Osteoblast (primary cell): Measurements from ENCODE around the gene UFD1. TPM values are rescaled to one million over a fixed set of nuclear protein-coding genes. Genes with fewer than 3 reads are reported as not detected.

ENCODE experiments used
- DNase-seq: peaks from one replicate; pipeline ENCODE4 v3.0.0; 2011; ENCODE audit warnings: low spot score, mixed read lengths; ENCODE audit not compliant: insufficient read length; ENCODE audit errors: missing footprints
- H2AFZ ChIP-seq: 2 replicates; pipeline ENCODE4 v1.6.0; 2011; ENCODE audit warnings: mild to moderate bottlenecking, low read length
- H3K27ac ChIP-seq: 2 replicates; pipeline ENCODE4 v1.5.1; 2011; ENCODE audit warnings: mild to moderate bottlenecking, low read depth, low read length, moderate library complexity
- H3K27me3 ChIP-seq: 2 replicates; pipeline ENCODE4 v1.6.0; 2012; ENCODE audit warnings: mild to moderate bottlenecking, control low read depth, inconsistent platforms, low read length, moderate library complexity; ENCODE audit not compliant: insufficient read depth
- H3K36me3 ChIP-seq: 2 replicates; pipeline ENCODE4 v1.5.1; 2011; ENCODE audit warnings: mild to moderate bottlenecking, low read length, control low read depth, moderate library complexity; ENCODE audit not compliant: insufficient read depth
- H3K4me1 ChIP-seq: 2 replicates; pipeline ENCODE4 v1.5.1; 2011; ENCODE audit warnings: mild to moderate bottlenecking, low read length, control low read depth, moderate library complexity; ENCODE audit not compliant: insufficient read depth
- H3K4me2 ChIP-seq: 2 replicates; pipeline ENCODE4 v1.6.0; 2011; ENCODE audit warnings: mild to moderate bottlenecking, low read length; ENCODE audit not compliant: insufficient read depth
- H3K4me3 ChIP-seq: fragments of 200-600 bp; sonication (generic); 3 replicates; pipeline ENCODE4 v1.5.1; 2012; ENCODE audit warnings: mild to moderate bottlenecking, low read length, inconsistent platforms; ENCODE audit not compliant: insufficient read depth
- H3K79me2 ChIP-seq: 2 replicates; pipeline ENCODE4 v1.6.0; 2012; ENCODE audit warnings: mild to moderate bottlenecking, low read length, control low read depth, inconsistent platforms; ENCODE audit not compliant: insufficient read depth
- H3K9me3 ChIP-seq: 2 replicates; pipeline ENCODE4 v1.5.1; 2011; ENCODE audit warnings: low read depth, low read length, control low read depth
- H4K20me1 ChIP-seq: 2 replicates; pipeline ENCODE4 v1.6.0; 2012; ENCODE audit warnings: mild to moderate bottlenecking, low read length, control low read depth; ENCODE audit not compliant: insufficient read depth
- total RNA-seq: library from RNA; depleted of rRNA; stranded (reverse); fragments of >200 nt; gene quantifications from 2 replicates; pipeline ENCODE4 v1.2.3, GENCODE V29; 2012
- TF ChIP-seq, protein P1 (sequence below): IDR thresholded peaks from 2 replicates; pipeline ENCODE4 v1.5.1; 2011; ENCODE audit warnings: mild to moderate bottlenecking, low read depth, low read length, moderate library complexity; ENCODE audit errors: extremely low read depth

Gene UFD1
- total RNA-seq, 1 donor = 56.8 TPM

DNA sequence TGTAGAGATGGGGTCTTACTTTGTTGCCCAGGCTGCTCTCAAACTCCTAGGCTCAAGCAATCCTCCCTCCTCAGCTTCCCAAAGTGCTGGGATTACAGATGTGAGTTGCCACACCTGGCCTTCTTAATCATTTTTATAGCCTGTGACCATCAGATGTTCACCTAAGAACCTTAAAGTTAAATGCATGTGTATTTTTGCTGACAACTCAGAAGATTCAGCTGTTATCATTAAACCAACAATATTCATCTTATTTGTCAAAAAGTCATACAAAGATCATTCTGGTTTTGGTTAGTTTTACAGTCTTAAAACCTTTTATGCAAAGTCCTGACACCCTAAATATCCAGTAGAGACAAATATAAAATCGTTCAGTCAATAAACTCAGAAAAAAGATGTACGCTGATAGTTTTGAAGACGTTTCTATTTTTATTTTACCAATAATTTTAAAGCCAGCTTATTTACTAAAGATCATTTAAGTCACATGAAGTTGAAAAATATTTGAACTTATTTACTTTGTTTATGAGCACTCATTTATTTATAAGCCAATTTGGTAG lies 23.0 kb upstream of the UFD1 start:
- H3K27me3 ChIP-seq = no peaks in the 10 kb centered on the region
- H3K9me3 ChIP-seq = no peaks in the 10 kb centered on the region
- no peak overlapping the region for H3K27ac ChIP-seq
- H3K4me1 ChIP-seq = peaks cover 7% of the 10 kb centered on the region
- H3K36me3 ChIP-seq = no peaks in the 10 kb centered on the region
- no peaks in the 10 kb centered on the region for H4K20me1 ChIP-seq
- H2AFZ ChIP-seq = no peak overlapping the region
- no peak overlapping the region for H3K4me2 ChIP-seq
- TF ChIP-seq, protein P1, sequence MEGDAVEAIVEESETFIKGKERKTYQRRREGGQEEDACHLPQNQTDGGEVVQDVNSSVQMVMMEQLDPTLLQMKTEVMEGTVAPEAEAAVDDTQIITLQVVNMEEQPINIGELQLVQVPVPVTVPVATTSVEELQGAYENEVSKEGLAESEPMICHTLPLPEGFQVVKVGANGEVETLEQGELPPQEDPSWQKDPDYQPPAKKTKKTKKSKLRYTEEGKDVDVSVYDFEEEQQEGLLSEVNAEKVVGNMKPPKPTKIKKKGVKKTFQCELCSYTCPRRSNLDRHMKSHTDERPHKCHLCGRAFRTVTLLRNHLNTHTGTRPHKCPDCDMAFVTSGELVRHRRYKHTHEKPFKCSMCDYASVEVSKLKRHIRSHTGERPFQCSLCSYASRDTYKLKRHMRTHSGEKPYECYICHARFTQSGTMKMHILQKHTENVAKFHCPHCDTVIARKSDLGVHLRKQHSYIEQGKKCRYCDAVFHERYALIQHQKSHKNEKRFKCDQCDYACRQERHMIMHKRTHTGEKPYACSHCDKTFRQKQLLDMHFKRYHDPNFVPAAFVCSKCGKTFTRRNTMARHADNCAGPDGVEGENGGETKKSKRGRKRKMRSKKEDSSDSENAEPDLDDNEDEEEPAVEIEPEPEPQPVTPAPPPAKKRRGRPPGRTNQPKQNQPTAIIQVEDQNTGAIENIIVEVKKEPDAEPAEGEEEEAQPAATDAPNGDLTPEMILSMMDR = no peak
- H3K79me2 ChIP-seq = no peaks in the 10 kb centered on the region
- peak; percentile 17 for DNase-seq
- no peak overlapping the region for H3K4me3 ChIP-seq

GRCh38 chr22:19499880-19500242 lies 20.9 kb upstream of the UFD1 start:
- Histone ChIP-seq H3K4me3 (no peak overlapping the region), H3K79me2 (no peaks in the 10 kb centered on the region), H3K27ac (no peak overlapping the region), H3K4me1 (peaks cover 10% of the 10 kb centered on the region), H2AFZ (no peak overlapping the region), H3K4me2 (no peak overlapping the region), H3K27me3 (no peaks in the 10 kb centered on the region), H3K36me3 (no peaks in the 10 kb centered on the region), H3K9me3 (no peaks in the 10 kb centered on the region), H4K20me1 (no peaks in the 10 kb centered on the region)
- peak; percentile 69 for DNase-seq
- TF ChIP-seq, protein P1 = no peak

DNA sequence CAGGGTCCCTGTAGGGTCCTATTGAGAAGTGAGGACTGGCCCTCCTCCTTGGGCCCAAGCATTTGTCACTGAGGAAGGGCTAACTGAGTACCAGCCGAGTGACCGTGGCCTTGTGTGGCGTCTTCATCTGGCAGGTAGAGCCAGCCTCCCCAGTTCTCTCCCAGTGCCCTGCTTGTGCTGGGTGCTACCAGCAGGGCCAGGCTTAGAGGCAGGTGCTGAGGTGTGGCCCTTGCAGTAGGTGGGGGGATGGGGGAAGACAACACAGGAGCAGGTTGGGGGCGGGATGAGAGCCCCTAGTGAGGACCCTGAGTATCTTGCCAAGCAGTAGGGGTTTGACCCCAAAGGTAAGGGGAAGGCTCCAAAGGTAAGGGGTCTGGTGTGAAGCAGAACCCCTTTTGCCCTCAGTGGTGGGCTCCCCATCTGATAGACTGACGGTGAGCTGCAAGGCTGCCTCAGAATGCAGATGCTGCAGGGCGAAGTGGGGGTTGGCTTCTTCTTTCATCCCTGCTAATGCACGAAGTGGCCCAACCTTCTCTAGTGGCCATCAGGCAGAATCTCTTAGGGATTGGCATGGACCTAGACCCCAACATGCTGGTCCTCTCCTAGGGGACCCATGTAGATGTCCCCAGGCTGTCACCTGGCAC lies 20.4 kb upstream of the UFD1 start:
- no peak for DNase-seq
- no peaks in the 10 kb centered on the region for H3K9me3 ChIP-seq
- H3K27me3 ChIP-seq = no peaks in the 10 kb centered on the region
- H3K4me2 ChIP-seq = no peak overlapping the region
- TF ChIP-seq, protein P1 = no peak
- no peak overlapping the region for H2AFZ ChIP-seq
- H3K36me3 ChIP-seq = no peaks in the 10 kb centered on the region
- peaks cover 10% of the 10 kb centered on the region for H3K4me1 ChIP-seq
- no peak overlapping the region for H3K27ac ChIP-seq
- H3K79me2 ChIP-seq = no peaks in the 10 kb centered on the region
- H4K20me1 ChIP-seq = no peaks in the 10 kb centered on the region
- no peak overlapping the region for H3K4me3 ChIP-seq

- H3K4me2 ChIP-seq = no peak overlapping the region
- H3K36me3 ChIP-seq = no peaks in the 10 kb centered on the region
- H3K27me3 ChIP-seq = no peaks in the 10 kb centered on the region
- no peaks in the 10 kb centered on the region for H3K79me2 ChIP-seq
- no peak for DNase-seq
- no peak overlapping the region for H3K27ac ChIP-seq
- H4K20me1 ChIP-seq = no peaks in the 10 kb centered on the region
- H3K4me3 ChIP-seq = no peak overlapping the region
- H3K4me1 ChIP-seq = peaks cover 10% of the 10 kb centered on the region
- TF ChIP-seq, protein P1 = no peak
- no peak overlapping the region for H2AFZ ChIP-seq
- H3K9me3 ChIP-seq = no peaks in the 10 kb centered on the region
These were observed 19.8 kb upstream of the UFD1 start for GRCh38 chr22:19498866-19499190.
